Peyer's patch (tissue), 4 donors: Measurements from ENCODE around the gene NME5.

Experiments
- CTCF ChIP-seq, 6 experiments: fragments of 450-650 bp in 4 of 6; fragments of 200-600 bp in 2 of 6; sonication (generic) in 1 of 6; IDR thresholded peaks; one replicate each; pipeline ENCODE4 v1.5.1; 2017 to 2019; ENCODE audit warnings: antibody characterized with exemption in 6 of 6, mild to moderate bottlenecking in 3 of 6, moderate library complexity in 1 of 6
- POLR2A ChIP-seq, 2 donors: fragments of 450-650 bp; IDR thresholded peaks; one replicate each; pipeline ENCODE4 v1.5.1; 2017; ENCODE audit warnings: antibody characterized with exemption in 2 of 2, mild to moderate bottlenecking in 2 of 2, moderate library complexity in 2 of 2

DNA sequence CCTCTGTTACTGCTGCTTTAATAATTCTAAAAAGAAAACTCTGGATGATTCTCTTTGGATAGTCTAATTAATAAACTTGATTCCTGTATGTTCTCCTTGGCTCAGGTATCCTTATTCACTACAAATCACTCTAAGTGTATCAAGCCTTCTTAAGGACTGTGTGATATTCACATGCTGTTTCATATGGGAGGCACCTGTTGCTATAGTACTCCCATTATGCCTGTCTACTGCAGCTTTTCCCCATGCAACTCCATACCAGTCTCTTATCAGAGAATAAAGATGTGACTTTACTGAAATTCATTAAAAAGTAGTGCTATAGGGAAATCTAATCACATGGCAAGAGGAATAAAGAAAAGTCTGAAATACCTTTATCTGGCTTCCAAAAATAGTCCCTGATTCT is 24.5 kb upstream of the NME5 start:
- TF ChIP-seq CTCF (IDR thresholded peaks at IDR 0.05) (no peak), POLR2A (IDR thresholded peaks at IDR 0.05) (no peak)
